ENCODE results near the gene MAP6. TPM values are rescaled to one million over a fixed set of nuclear protein-coding genes. Genes with fewer than 3 reads are reported as not detected.

The MAP6 gene
- total RNA-seq, 1 donor = 3.0 TPM

DNA sequence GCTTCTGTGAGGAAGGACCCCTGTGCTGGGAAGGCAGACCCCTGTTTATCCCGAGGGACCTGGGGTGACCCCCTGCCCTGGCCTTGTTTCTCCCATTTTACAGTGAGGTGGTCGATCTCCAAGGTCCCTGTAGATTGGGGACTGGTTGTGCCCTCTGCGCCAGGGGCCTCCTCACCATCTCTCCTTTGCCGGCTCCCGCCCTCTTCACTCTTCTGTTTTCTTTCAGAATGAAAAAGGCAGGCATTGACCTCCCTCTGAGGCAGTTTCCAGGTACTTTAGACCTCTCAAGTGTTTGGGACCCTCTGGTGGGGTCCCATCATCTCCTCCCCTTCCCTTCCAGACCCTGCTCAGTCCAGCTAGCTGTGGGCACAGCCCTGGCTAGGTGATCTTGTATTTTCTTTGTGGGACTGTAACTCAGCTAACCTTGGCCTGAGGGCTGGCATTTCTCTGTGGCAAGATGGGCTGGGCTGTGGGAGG is 105.3 kb downstream of the MAP6 start:
- DNase-seq (ENCODE audit: low read depth) = no peak
- TF ChIP-seq, protein P1, sequence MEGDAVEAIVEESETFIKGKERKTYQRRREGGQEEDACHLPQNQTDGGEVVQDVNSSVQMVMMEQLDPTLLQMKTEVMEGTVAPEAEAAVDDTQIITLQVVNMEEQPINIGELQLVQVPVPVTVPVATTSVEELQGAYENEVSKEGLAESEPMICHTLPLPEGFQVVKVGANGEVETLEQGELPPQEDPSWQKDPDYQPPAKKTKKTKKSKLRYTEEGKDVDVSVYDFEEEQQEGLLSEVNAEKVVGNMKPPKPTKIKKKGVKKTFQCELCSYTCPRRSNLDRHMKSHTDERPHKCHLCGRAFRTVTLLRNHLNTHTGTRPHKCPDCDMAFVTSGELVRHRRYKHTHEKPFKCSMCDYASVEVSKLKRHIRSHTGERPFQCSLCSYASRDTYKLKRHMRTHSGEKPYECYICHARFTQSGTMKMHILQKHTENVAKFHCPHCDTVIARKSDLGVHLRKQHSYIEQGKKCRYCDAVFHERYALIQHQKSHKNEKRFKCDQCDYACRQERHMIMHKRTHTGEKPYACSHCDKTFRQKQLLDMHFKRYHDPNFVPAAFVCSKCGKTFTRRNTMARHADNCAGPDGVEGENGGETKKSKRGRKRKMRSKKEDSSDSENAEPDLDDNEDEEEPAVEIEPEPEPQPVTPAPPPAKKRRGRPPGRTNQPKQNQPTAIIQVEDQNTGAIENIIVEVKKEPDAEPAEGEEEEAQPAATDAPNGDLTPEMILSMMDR (IDR thresholded peaks at IDR 0.05; ENCODE audit: insufficient read depth, low read depth, low read length) = no peak
- peak overlapping the region; percentile 100 for H3K4me3 ChIP-seq (ENCODE audit: low read depth, low read length)

DNA sequence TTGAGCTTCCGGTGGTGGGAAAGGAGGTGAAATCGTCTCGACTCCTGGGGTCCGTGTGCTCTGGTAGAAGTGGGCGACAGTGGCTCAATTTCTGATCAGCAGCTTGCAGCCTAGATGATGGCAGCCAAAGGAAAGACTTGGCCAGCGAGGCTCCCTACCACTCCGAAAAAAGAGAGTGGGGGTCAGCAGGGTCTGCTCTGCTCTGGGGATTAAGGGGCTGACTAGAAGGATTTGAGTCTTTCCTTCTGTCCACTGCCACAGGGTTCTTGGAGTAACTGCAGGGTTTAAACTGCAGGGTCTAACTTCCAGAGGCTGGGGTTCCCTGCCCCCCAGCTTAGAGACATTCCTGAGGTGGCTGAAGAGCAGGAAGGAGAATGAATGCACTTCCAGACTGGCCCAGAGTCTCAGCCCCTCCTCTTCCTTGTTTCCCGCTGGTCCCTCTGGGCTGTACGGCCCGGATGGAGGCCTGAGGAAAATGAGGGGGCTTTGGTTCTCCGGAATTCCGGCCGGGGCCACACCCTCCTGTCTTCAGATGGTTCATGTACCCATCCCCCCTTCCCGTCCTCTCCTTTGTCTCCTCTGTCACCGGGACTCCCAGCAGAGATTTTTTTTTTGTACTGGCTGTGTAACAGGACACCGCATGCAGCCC is 105.9 kb downstream of the MAP6 start:
- H3K4me3 ChIP-seq (ENCODE audit: low read depth, low read length) = peak overlapping the region; percentile 100
- peak; percentile 52 for DNase-seq (ENCODE audit: low read depth)
- TF ChIP-seq, protein P1 (IDR thresholded peaks at IDR 0.05; ENCODE audit: insufficient read depth, low read depth, low read length) = no peak

DNA sequence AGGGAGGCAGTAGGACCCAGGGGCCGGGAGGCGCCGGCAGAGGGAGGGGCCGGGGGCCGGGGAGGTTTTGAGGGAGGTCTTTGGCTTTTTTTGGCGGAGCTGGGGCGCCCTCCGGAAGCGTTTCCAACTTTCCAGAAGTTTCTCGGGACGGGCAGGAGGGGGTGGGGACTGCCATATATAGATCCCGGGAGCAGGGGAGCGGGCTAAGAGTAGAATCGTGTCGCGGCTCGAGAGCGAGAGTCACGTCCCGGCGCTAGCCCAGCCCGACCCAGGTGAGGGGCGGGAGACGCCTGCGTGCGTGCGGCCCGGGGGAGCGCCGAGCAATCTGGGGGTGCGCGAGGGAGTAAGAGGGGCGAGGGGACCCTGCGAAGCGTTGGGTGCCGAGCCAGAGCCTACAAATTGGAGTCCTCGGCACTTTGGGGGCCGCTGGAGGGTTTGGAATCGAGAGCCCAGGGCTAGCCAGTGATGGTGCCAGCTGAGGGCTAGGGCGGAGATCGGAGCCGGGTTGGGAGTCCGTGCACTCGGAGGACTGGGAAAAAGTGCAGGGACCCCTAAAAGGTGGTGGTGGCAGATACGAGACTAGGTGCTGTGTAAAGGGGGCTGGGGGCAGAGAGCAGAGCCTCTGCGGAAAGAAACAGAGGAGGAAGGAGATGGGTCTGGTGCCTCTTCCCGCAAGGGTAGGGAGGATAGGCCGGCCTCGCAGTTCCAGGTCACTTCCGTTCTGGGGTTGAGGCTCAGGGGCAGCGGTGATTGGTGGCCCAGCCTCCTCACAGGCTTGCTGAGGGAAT is 106.6 kb downstream of the MAP6 start, which contains the start of gene SERPINH1:
TSS of gene SERPINH1 (plus strand) at position 206 of the 788 bp plus-strand sequence. CDS start 4,097 bp downstream, outside the sequence.
- DNase-seq (ENCODE audit: low read depth) = peak; percentile 94
- peak within 1 kb of the TSS; percentile 100 for H3K4me3 ChIP-seq (ENCODE audit: low read depth, low read length)
- TF ChIP-seq, protein P1 (IDR thresholded peaks at IDR 0.05; ENCODE audit: insufficient read depth, low read depth, low read length) = no peak

DNA sequence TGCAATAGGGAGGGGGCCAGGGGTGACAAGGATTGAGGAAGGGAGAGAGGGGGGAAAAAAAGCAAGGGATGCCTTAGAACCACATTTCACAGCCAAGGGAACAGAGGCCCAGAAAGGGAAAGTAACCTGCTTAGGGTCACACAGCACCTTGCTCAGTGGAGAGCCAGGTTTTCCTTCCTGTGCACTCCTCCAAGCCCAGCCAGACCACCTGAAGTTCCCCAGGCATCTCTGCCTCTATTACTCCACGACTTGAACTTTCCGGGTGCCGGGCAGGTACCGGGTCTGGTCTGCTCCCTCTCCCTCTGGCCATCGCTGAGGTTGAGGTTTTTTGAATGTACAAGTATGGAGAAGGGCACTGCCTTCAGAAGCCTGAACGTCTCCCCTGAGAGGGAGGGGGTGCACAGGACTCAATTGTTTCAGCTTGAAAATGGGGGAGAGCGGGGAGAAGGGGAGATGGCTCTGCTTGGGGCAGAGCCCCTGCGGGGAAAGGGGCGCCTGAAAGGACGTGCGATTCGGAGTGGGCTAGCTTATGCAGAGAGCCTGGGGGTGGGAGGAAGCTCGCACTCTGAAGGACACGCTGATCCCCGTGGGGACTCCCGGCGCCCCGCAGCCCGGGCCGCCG is 107.3 kb downstream of the MAP6 start:
- DNase-seq (ENCODE audit: low read depth) = no peak
- TF ChIP-seq, protein P1 (IDR thresholded peaks at IDR 0.05; ENCODE audit: insufficient read depth, low read depth, low read length) = no peak

DNA sequence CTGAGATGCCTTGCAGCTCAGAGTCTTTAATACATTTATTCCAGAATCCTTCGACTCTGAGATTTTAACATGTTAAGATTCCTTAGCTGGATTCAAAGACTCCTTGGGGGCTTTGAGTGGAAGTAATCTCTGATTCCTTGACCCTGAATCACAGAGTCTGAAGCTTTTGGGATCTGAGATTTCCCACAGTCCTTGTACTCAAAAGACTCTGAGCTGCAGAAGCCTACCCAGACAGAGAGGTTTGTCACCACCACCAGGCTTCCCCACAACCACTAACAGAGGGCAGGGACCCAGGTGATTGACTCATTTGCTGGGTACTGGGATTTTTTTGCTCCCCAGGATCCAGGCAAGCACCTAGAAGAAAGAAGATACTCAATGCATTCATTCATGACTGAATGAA is 108.2 kb downstream of the MAP6 start:
- TF ChIP-seq, protein P1 (IDR thresholded peaks at IDR 0.05; ENCODE audit: insufficient read depth, low read depth, low read length) = no peak
- DNase-seq (ENCODE audit: low read depth) = no peak
- no peak overlapping the region for H3K4me3 ChIP-seq (ENCODE audit: low read depth, low read length)

More for the DNA sequence above, 107.3 kb downstream of the MAP6 start:
- peak overlapping the region; percentile 100 for H3K4me3 ChIP-seq (ENCODE audit: low read depth, low read length)

DNA sequence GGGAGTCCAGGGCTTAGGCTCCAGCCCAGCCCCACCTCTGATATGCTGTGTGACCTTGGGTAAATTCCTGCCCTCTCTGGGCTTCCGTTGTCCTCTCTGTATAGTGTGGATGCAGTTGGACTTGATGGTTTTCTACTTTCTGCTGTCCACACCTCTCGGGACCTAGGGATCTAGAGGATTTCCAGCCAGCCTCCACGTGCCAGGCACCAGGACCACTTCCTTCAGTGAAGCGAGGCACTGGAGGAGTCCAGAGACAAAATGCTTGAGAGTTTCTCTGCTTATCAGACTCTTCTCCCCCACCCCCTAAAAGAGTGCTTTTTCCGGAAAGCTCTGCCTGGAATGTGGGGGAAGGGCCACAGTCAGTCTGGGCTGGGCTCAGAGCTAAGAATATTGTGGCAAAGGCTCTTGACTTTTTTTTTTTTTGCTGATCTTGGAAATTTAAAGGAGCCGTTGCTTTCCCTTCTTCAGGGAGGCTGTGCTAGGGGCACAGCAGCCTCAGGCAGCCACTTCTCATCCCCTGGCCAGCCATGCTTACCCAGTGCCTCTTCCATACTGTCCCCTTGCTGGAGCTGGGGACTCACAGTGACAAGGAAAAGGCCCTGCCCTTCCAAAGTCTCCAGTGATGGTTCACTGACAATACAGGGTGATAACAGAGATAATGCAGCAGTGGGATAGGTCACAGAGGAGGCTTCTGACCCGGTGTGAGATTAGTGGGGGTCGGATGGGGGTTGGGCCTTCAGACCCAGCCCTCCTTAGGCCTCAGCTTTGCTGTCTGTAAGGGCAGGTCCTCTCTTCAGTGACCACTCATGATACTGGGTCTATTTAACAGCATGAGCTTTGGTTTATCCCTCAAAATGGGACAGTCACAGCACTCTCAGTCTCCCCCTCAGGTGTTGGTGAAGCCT is 109.6 kb downstream of the MAP6 start:
- peak; percentile 95 for DNase-seq (ENCODE audit: low read depth)
- H3K4me3 ChIP-seq (ENCODE audit: low read depth, low read length) = peak overlapping the region; percentile 38
- TF ChIP-seq, protein P1 (IDR thresholded peaks at IDR 0.05; ENCODE audit: insufficient read depth, low read depth, low read length) = no peak

All from fibroblast of villous mesenchyme (primary cell).